GM12878 (cell line): ENCODE data around the gene PCDH15. TPM values are rescaled to one million over a fixed set of nuclear protein-coding genes. Genes with fewer than 3 reads are reported as not detected.

Source experiments
- ATAC-seq: fragments of 200-7000 bp; cut with Tn5 transposase; 3 replicates; pipeline ENCODE4 v1.9.1; 2020; ENCODE audit warnings: mild to moderate bottlenecking, moderate library complexity
- BruUV-seq: library from RNA; stranded (reverse); fragments of 400-500 nt; replicated peaks from 2 replicates; lab custom pipeline; 2021; lab: Mats Ljungman, UMichigan
- CTCF ChIA-PET: fragments of 300-600 bp; sonication (Branson Sonifier 250); formaldehyde crosslinking; extraction: SDS; loops from one replicate; lab custom pipeline; 2021; ENCODE audit warnings: inconsistent platforms; lab: Yijun Ruan, JAX
- POLR2A ChIA-PET: fragments of 350-600 bp; formaldehyde crosslinking; extraction: SDS; loops from one replicate; lab custom pipeline; 2021; ENCODE audit warnings: inconsistent platforms; lab: Charles Lee
- RAD21 ChIA-PET: fragments of 300-600 bp; sonication (Branson Sonifier 250); formaldehyde crosslinking; loops from one replicate; lab custom pipeline; 2023; ENCODE audit warnings: antibody characterized with exemption; ENCODE audit not compliant: unreplicated experiment; lab: Charles Lee
- SMC1A ChIA-PET: fragments of 300-600 bp; sonication (Branson Sonifier 250); formaldehyde crosslinking; loops from one replicate; lab custom pipeline; 2023; ENCODE audit not compliant: unreplicated experiment, uncharacterized antibody; lab: Charles Lee
- DNase-seq: peaks from one replicate; pipeline ENCODE4 v3.0.0-alpha.2; 2011; ENCODE audit warnings: low read depth, low spot score
- FAIRE-seq: peaks from 3 replicates; lab custom pipeline; 2011; peaks lifted over from hg19 to GRCh38; lab: Jason Lieb, UNC
- H2AFZ ChIP-seq: 2 replicates; pipeline ENCODE4 v1.6.0; 2011; ENCODE audit warnings: low read depth, low read length, control low read depth; ENCODE audit not compliant: control insufficient read depth
- H3K27ac ChIP-seq: 2 replicates; pipeline ENCODE4 v1.5.1; 2011; ENCODE audit warnings: control low read depth; ENCODE audit not compliant: control insufficient read depth, insufficient read depth
- H3K27me3 ChIP-seq, 2 experiments: replicated peaks in 1 of 2; 2 replicates each; pipeline versions ENCODE4 v1.6.0 to v1.6.1; 2011; ENCODE audit warnings: low read length in 1 of 2; ENCODE audit not compliant: control insufficient read depth in 2 of 2, insufficient read depth in 2 of 2
- H3K36me3 ChIP-seq, 2 experiments: 2 replicates each; pipeline ENCODE4 v1.5.1; 2011; ENCODE audit warnings: low read length in 1 of 2; ENCODE audit not compliant: control insufficient read depth in 2 of 2, insufficient read depth in 2 of 2
- H3K4me1 ChIP-seq: 2 replicates; pipeline ENCODE4 v1.6.1; 2011; ENCODE audit warnings: mild to moderate bottlenecking, low read length, moderate library complexity, mixed read lengths; ENCODE audit not compliant: control insufficient read depth, insufficient read depth
- H3K4me2 ChIP-seq: 2 replicates; pipeline ENCODE4 v1.6.0; 2011; ENCODE audit warnings: control low read depth; ENCODE audit not compliant: control insufficient read depth, insufficient read depth
- H3K4me3 ChIP-seq: fragments of 200-600 bp; sonication (generic); 2 replicates; pipeline ENCODE4 v1.5.1; 2016
- H3K79me2 ChIP-seq: 2 replicates; pipeline ENCODE4 v1.6.0; 2011; ENCODE audit warnings: low read length; ENCODE audit not compliant: control insufficient read depth, insufficient read depth
- H3K9ac ChIP-seq: 2 replicates; pipeline ENCODE4 v1.8.0; 2011; ENCODE audit warnings: low read length, control low read depth, mixed read lengths; ENCODE audit not compliant: control insufficient read depth, insufficient read depth
- H3K9me3 ChIP-seq: replicated peaks from 3 replicates; pipeline ENCODE4 v1.5.1; 2011; ENCODE audit warnings: mild to moderate bottlenecking, low read length; ENCODE audit not compliant: control insufficient read depth, insufficient read depth
- H4K20me1 ChIP-seq: 2 replicates; pipeline ENCODE4 v1.6.0; 2011; ENCODE audit not compliant: control insufficient read depth, insufficient read depth
- CHD4 ChIP-seq: fragments of 200-600 bp; sonication (generic); IDR thresholded peaks from 2 replicates; pipeline ENCODE4 v1.6.1; 2016; ENCODE audit warnings: mild to moderate bottlenecking
- FOXM1 ChIP-seq: IDR thresholded peaks from 2 replicates; pipeline ENCODE4 v1.6.1; 2012; ENCODE audit warnings: low read depth, mild to moderate bottlenecking, inconsistent platforms, low read length, moderate library complexity
- MAX ChIP-seq: IDR thresholded peaks from 2 replicates; pipeline ENCODE4 v1.6.1; 2012; ENCODE audit warnings: low read depth, low read length, improper control_type of control experiment
- PBX3 ChIP-seq: IDR thresholded peaks from 2 replicates; pipeline ENCODE4 v1.6.1; 2011; ENCODE audit warnings: mild to moderate bottlenecking, low read depth, low read length, moderate library complexity; ENCODE audit not compliant: insufficient replicate concordance
- PRDM15 ChIP-seq: fragments of 450-650 bp; formaldehyde crosslinking; IDR thresholded peaks from 2 replicates; pipeline ENCODE4 v1.4.0; 2020; ENCODE audit warnings: mild to moderate bottlenecking, moderate library complexity
- RBBP5 ChIP-seq: fragments of 200-600 bp; sonication (generic); conservative IDR thresholded peaks from 2 replicates; pipeline ENCODE4 v1.6.1; 2016
- SIN3A ChIP-seq: IDR thresholded peaks from 2 replicates; pipeline ENCODE4 v1.6.1; 2012; ENCODE audit warnings: low read depth, low read length, improper control_type of control experiment
- SKIL ChIP-seq: fragments of 450-650 bp; IDR thresholded peaks from 2 replicates; pipeline ENCODE4 v1.6.1; 2017; ENCODE audit warnings: mild to moderate bottlenecking, low read depth, inconsistent platforms; ENCODE audit not compliant: poor library complexity, severe bottlenecking
- ZNF384 ChIP-seq: IDR thresholded peaks from 2 replicates; pipeline ENCODE4 v1.6.1; 2012; ENCODE audit warnings: low read depth, mild to moderate bottlenecking, low read length, improper control_type of control experiment, borderline replicate concordance
- WGBS: methylation state at CpG from one replicate; pipeline ENCODE4 v1.1.6; 2016; ENCODE audit warnings: low lambda C conversion rate; ENCODE audit not compliant: insufficient replicate concordance, insufficient coverage; ENCODE audit errors: missing lambda C conversion rate; 5-methylcytosine and 5-hydroxymethylcytosine counted together
- in situ Hi-C: fragments of 300-500 bp; cut with MboI; formaldehyde crosslinking; loops from 9 replicates; pipeline ENCODE4 v1.14.3; 2018; ENCODE audit warnings: mixed read lengths
- intact Hi-C: fragments of 100-400 bp; cut with micrococcal nuclease; formaldehyde crosslinking; loops from one replicate; pipeline ENCODE4 v1.14.2; 2022; ENCODE audit not compliant: unreplicated experiment
- polyA plus RNA-seq, 11 experiments: library from polyadenylated mRNA; depleted of rRNA in 4 of 11; unstranded in 6 of 11; stranded (reverse) in 5 of 11; fragments of >200 nt; fragmentation: Nextera tagmentation in 4 of 11; fragmentation: Illumina TruSeq in 1 of 11; extraction: Ambion mirVana in 4 of 11; extraction: Trizol in 1 of 11; gene quantifications; 1 replicate in 1 of 11; 2 replicates in 10 of 11; pipeline versions ENCODE4 v1.2.1 to v1.2.3, GENCODE V29; 2011 to 2016; ENCODE audit warnings: inconsistent platforms in 2 of 11, missing spikeins in 2 of 11, low read depth in 1 of 11
- total RNA-seq, 4 experiments: library from RNA; depleted of rRNA in 3 of 4; stranded (reverse); fragments of >200 nt in 3 of 4; fragmentation: Illumina TruSeq in 1 of 4; extraction: Trizol in 1 of 4; gene quantifications; 2 replicates each; pipeline versions ENCODE4 v1.2.1 to v1.2.3, GENCODE V29; 2013 to 2021

Gene PCDH15
- total and polyA plus RNA-seq, 10 of the 15 experiments (the other 5 are each of a cell fraction or from before 2014, with no cell fraction given), result 0.03 to 0.52 (median 0.07) TPM; not detected in 6

- ChIA-PET CTCF (no interaction called here), RAD21 (interaction anchor here (1.0 kb wide), 1 partner anchor 10 kb away, joined by 3 read pairs; no protein-coding TSS in a partner anchor), SMC1A (no interaction called here), POLR2A (no interaction called here)
- Histone ChIP-seq H3K27me3 (no peaks in the 10 kb centered on the region), H3K27ac (no peak overlapping the region), H3K4me2 (no peak overlapping the region), H2AFZ (no peak overlapping the region), H3K36me3 (no peaks in the 10 kb centered on the region), H4K20me1 (no peaks in the 10 kb centered on the region), H3K4me3 (no peak overlapping the region), H3K9me3 (no peaks in the 10 kb centered on the region), H3K9ac (no peak overlapping the region), H3K4me1 (no peaks in the 10 kb centered on the region), H3K79me2 (no peaks in the 10 kb centered on the region)
- in situ Hi-C loops (no loop called here), intact Hi-C loops (loop anchor here (5.0 to 10.0 kb wide), 2 partner anchors 242 to 635 kb away; no protein-coding TSS in a partner anchor)
- TF ChIP-seq PBX3 (no peak), SIN3A (no peak), RBBP5 (no peak), ZNF384 (no peak), PRDM15 (CRISPR knock-in tag) (no peak), SKIL (no peak), FOXM1 (no peak), CHD4 (no peak), MAX (no peak)
- BruUV-seq, result no TSS peak
- FAIRE-seq (no peak), DNase-seq (no peak), ATAC-seq (no peak)
- WGBS, result 0% methylated on average over 2 of the region's 2 CpGs
Measured at GRCh38 chr10:53846809-53847208, 954.2 kb downstream of the PCDH15 start.
